HG02623 (cell line): ENCODE measurements around the gene ZNF608.

Source experiments
- ATAC-seq: cut with Tn5 transposase; IDR thresholded peaks from one replicate; pipeline ENCODE4 v1.9.1; 2021; ENCODE audit warnings: moderate library complexity; ENCODE audit not compliant: unreplicated experiment

Gene ZNF608

GRCh38 chr5:124755041-124755440 lies 8.6 kb upstream of the ZNF608 start:
- no peak for ATAC-seq

- no peak for ATAC-seq
Measured at GRCh38 chr5:124754206-124754927, 7.9 kb upstream of the ZNF608 start.

GRCh38 chr5:124752854-124753720 lies 6.6 kb upstream of the ZNF608 start:
- no peak for ATAC-seq

GRCh38 chr5:124751031-124751430 lies 4.6 kb upstream of the ZNF608 start:
- no peak for ATAC-seq

GRCh38 chr5:124748687-124749594 lies 2.5 kb upstream of the ZNF608 start:
- ATAC-seq, result peak; percentile 87

GRCh38 chr5:124747791-124748686 lies 1.6 kb upstream of the ZNF608 start:
- ATAC-seq, result peak; percentile 33

GRCh38 chr5:124746916-124747790 lies 714 bp upstream of the ZNF608 start:
- ATAC-seq, result no peak

GRCh38 chr5:124745007-124745927 lies 1.2 kb downstream of the ZNF608 start:
- ATAC-seq, result no peak

GRCh38 chr5:124744170-124744971 lies 2.1 kb downstream of the ZNF608 start:
- no peak for ATAC-seq

GRCh38 chr5:124743602-124744169 lies 2.8 kb downstream of the ZNF608 start:
- no peak for ATAC-seq

- ATAC-seq, result no peak
Measured at GRCh38 chr5:124742983-124743601, 3.3 kb downstream of the ZNF608 start.

- no peak for ATAC-seq
Measured at GRCh38 chr5:124742521-124742920, 3.9 kb downstream of the ZNF608 start.

- ATAC-seq, result no peak
Measured at GRCh38 chr5:124741711-124742496, 4.5 kb downstream of the ZNF608 start.

GRCh38 chr5:124740991-124741583 lies 5.4 kb downstream of the ZNF608 start:
- no peak for ATAC-seq

GRCh38 chr5:124740071-124740470 lies 6.4 kb downstream of the ZNF608 start:
- no peak for ATAC-seq
